GM19467 (cell line): ENCODE measurements around the gene ZMYND8.
"Not testable (repeated sequence)": the region's sequence is repeated elsewhere in the genome, so short reads cannot be mapped to it uniquely, and the experiment has no call there.

ENCODE experiments used
- ATAC-seq: cut with Tn5 transposase; IDR thresholded peaks from one replicate; pipeline ENCODE4 v1.9.1; 2021; ENCODE audit warnings: mild to moderate bottlenecking, moderate library complexity; ENCODE audit not compliant: unreplicated experiment

The ZMYND8 gene

DNA sequence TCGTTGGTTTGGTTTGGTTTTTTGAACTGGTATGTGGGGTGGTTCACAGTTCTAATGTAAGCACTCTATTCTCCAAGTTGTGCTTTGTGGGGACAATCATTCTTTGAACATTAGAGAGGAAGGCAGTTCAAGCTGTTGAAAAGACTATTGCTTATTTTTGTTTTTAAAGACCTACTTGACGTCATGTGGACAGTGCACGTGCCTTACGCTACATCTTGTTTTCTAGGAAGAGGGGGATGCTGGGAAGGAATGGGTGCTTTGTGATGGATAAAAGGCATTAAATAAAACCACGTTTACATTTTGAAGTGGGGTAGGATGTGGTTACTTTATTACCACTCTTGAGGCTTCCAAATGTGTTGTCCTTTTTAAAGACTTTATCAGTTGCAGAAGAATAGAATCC is 168.0 kb downstream of the ZMYND8 start:
- ATAC-seq, result no peak

GRCh38 chr20:47187450-47188195 is 168.9 kb downstream of the ZMYND8 start:
- ATAC-seq, result no peak

DNA sequence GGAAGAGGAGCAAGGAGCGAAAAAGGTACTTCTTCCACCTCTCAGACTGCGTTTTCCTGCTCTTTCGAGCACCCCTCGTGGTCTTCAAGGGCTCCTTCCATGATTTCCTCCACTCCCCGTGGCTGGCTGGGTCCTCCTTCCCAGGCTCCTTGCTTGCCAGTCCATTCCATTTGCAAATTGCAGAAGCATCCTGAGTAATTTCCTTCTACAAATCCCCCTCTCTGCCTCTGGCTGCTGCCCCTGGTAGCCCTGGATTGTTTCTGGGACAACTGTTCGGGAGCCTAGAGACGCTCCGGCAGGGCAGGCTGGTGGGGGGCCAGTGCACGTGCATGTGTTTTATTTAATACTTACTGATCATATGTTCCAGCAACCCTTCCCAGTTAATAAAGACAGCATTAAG is 173.1 kb downstream of the ZMYND8 start:
- ATAC-seq, result no peak

- no peak for ATAC-seq
These were observed 175.2 kb downstream of the ZMYND8 start for GRCh38 chr20:47181056-47181862.

DNA sequence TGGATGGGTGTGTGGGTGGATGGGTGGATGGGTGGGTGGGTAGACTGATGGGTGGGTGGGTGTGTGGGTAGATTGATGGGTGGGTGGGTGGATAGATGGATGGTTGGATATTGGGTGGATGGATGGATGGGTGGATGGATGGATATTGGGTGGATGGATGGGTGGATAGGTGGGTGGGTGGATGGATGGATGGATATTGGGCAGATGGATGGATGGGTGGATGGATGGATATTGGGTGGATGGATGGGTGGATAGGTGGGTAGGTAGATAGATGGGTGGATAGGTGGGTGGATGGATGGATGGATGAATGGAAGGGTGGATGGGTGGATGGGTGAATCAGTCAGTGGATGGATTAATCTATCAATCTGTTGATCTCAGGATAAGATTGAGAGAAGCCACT is 177.2 kb downstream of the ZMYND8 start:
- no peak for ATAC-seq

GRCh38 chr20:47178851-47179250 is 177.6 kb downstream of the ZMYND8 start:
- ATAC-seq, result no peak

GRCh38 chr20:47178277-47178676 is 178.2 kb downstream of the ZMYND8 start:
- no peak for ATAC-seq

DNA sequence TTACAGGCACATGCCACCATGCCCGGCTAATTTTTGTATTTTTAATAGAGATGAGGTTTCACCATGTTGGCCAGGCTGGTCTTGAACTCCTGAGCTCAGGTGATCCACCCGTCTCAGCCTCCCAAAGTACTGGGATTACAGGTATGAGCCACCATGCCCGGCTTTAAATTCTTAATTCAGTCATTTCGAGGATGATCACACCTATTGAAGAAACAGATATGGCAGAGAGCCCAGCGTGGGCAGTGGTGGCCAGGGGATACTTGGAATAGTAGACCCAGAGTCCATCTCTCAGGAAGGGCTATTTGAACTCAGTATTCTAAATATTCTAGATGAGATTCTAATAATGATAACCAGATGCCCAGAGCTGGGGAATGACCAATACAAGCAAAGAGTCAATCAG is 180.3 kb downstream of the ZMYND8 start:
- ATAC-seq, result not testable (repeated sequence)

- no peak for ATAC-seq
These were observed 181.0 kb downstream of the ZMYND8 start for GRCh38 chr20:47175493-47175892.

- no peak for ATAC-seq
These were observed 181.8 kb downstream of the ZMYND8 start for GRCh38 chr20:47174456-47175243.

DNA sequence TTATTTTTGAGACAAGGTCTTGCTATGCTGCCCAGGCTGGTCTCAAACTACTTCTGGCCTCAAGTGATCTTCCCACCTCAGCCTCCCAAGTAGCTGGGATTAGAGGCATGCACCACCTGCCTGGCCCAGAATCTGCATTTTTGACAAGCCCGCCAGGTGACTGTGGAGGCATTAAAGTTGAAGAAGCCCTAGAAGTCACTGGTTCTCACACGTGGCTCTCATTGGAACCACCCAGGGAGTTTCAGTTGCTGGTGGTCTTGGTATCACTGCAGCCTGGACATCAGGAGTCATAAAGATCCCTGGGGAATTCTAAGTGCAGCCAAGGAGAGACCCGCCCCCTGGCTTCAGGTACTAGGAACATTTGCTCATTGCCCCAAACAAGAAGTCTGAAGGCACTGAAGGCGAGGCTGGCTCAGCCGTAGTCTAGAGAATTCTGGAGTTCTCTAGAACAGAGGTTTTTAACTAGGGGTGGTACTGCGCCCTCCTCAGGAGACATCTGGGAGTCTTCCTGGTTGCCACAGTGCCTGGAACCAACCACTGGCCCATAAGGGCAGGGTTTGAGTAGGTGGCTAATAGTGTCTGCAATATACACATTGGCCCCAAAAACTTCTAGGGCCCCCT is 182.8 kb downstream of the ZMYND8 start:
- ATAC-seq, result no peak

DNA sequence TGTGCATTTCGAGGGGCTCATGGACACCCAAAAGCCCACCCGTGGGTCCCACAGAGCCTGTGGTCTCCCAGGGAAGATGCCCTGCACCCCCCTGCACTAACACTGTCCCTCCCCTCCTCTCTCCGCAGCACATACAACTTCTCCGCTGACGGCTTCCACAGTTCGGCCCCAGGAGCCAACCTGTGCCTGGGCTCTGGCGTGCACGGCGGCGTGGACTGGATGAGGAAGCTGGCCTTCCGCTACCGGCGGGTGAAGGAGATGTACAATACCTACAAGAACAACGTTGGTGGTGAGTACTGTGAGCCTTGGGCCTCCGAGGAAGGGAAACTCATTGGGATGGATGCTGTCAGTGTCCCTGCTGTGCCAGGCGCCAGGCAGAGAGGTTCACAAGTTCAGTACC is 183.9 kb downstream of the ZMYND8 start:
- no peak for ATAC-seq

DNA sequence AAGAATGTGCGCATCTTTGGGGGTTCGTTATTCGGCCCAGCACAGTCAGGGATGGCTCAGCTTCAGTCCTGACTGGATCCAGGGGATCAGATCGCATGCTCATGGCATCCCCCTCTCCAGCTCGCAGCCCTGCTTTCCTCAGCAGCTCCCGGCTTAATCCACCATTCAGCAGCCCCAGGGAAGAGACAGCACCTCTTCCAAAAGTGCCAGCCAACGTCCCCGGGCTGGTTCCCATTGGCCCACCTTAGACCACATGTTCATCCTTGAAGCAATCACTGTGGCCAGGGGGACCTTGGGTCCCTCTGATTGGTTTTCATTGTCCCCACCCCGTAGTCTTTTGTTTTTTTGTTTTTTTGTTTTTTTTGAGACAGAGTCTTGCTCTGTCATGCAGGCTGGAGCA is 188.7 kb downstream of the ZMYND8 start:
- ATAC-seq, result no peak

GRCh38 chr20:47165376-47165865 is 191.1 kb downstream of the ZMYND8 start:
- ATAC-seq, result no peak

DNA sequence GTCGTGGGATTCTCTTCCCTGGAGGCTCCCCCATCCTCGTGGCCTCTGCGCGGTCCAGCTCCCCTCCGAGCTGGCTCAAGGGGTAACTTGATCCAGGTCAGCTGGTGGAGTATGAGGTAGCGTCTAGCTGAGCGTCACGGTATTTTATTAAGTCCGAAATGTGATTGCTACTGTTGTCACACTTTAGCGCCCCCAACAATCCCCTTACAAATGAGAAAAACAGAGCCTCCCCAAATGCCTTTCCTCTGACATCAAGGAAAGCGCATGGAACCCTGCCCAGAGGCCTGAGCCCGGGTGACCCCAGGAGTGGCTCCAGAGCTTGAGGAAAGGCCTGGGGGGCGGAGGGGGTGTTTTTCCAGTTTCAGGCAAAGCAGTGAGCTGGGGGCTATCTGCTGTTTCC is 192.4 kb downstream of the ZMYND8 start:
- ATAC-seq, result no peak

DNA sequence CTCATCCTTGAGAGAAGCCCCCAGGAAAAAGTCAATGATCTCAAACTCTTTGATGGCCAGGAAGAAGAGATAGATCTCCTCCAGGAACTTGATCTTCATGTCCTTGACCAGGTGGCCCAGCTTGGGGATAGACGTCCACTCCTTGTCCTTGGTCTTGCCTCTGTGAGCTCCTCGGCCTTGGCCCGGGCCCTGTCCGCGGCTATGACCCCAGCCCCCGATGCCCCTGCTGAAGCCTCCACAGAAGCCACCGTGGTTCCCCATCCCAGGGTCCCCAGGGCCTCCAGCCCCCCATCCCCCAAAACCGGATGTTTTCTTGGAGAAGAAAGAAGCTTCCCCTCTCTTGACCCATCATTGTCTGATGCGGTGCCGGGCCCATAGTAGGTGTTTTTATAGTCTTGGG is 195.1 kb downstream of the ZMYND8 start:
- ATAC-seq, result no peak

GRCh38 chr20:47160992-47161391 is 195.5 kb downstream of the ZMYND8 start:
- no peak for ATAC-seq

- ATAC-seq, result no peak
These were observed 196.3 kb downstream of the ZMYND8 start for GRCh38 chr20:47160240-47160639.
